Astrocyte of the cerebellum (primary cell): ENCODE results near the gene DLG2.

Experiments used
- DNase-seq: peaks from one replicate; pipeline ENCODE4 v3.0.0-alpha.2; 2011; ENCODE audit warnings: low read depth
- H3K4me3 ChIP-seq: 2 replicates; pipeline ENCODE4 v1.5.1; 2011; ENCODE audit warnings: mild to moderate bottlenecking, low read depth, low read length, moderate library complexity
- CTCF ChIP-seq: IDR thresholded peaks from 2 replicates; pipeline ENCODE4 v1.5.1; 2012; ENCODE audit warnings: low read length, low read depth, moderate library complexity, mild to moderate bottlenecking; ENCODE audit errors: missing control alignments
- in situ Hi-C: cut with HindIII; loops from 2 replicates; pipeline ENCODE4 v1.10.0; 2017; ENCODE audit warnings: low sequenced_read_pairs

The DLG2 gene

GRCh38 chr11:85044911-85045310, 582.2 kb downstream of the DLG2 start:
- H3K4me3 ChIP-seq: no peak overlapping the region
- TF ChIP-seq CTCF: no peak
- DNase-seq: no peak
- in situ Hi-C loops: no loop called here

- no peak overlapping the region for H3K4me3 ChIP-seq
- TF ChIP-seq CTCF: no peak
- in situ Hi-C loops: no loop called here
- DNase-seq: no peak
Measured at GRCh38 chr11:85042361-85042760, 584.8 kb downstream of the DLG2 start.

- DNase-seq: peak; percentile 19
- in situ Hi-C loops: no loop called here
- H3K4me3 ChIP-seq: no peak overlapping the region
- TF ChIP-seq CTCF: no peak
Measured at GRCh38 chr11:85040166-85040565, 587.0 kb downstream of the DLG2 start.

GRCh38 chr11:85029964-85030363, 597.2 kb downstream of the DLG2 start:
- in situ Hi-C loops: no loop called here
- no peak for DNase-seq
- no peak overlapping the region for H3K4me3 ChIP-seq
- no peak for TF ChIP-seq CTCF

GRCh38 chr11:85028329-85029101, 598.6 kb downstream of the DLG2 start:
- in situ Hi-C loops: no loop called here
- no peak overlapping the region for H3K4me3 ChIP-seq
- no peak for TF ChIP-seq CTCF
- DNase-seq: no peak

GRCh38 chr11:85027346-85027745, 599.8 kb downstream of the DLG2 start:
- TF ChIP-seq CTCF: no peak
- DNase-seq: no peak
- in situ Hi-C loops: no loop called here
- H3K4me3 ChIP-seq: no peak overlapping the region
